Hepatocyte (in vitro differentiated cells): Measurements from ENCODE around the gene CLEC18B. TPM values are rescaled to one million over a fixed set of nuclear protein-coding genes. Genes with fewer than 3 reads are reported as not detected.

ENCODE experiments used
- DNase-seq: peaks from one replicate; pipeline ENCODE4 v3.0.0-alpha.2; 2016; ENCODE audit warnings: low spot score
- H2AFZ ChIP-seq: fragments of 200-600 bp; sonication (generic); 2 replicates; pipeline ENCODE4 v1.6.0; 2016; ENCODE audit warnings: antibody characterized with exemption, mild to moderate bottlenecking
- H3K27ac ChIP-seq: fragments of 200-600 bp; sonication (generic); 2 replicates; pipeline ENCODE4 v1.5.1; 2016; ENCODE audit warnings: mild to moderate bottlenecking
- H3K27me3 ChIP-seq: fragments of 200-600 bp; sonication (generic); 2 replicates; pipeline ENCODE4 v1.6.1; 2016
- H3K36me3 ChIP-seq: fragments of 200-600 bp; sonication (generic); replicated peaks from 2 replicates; pipeline ENCODE4 v1.5.1; 2016; ENCODE audit warnings: low read depth; ENCODE audit not compliant: insufficient read depth
- H3K4me1 ChIP-seq: fragments of 200-600 bp; sonication (generic); 2 replicates; pipeline ENCODE4 v1.5.1; 2016; ENCODE audit warnings: mild to moderate bottlenecking, moderate library complexity; ENCODE audit not compliant: insufficient read depth
- H3K4me2 ChIP-seq: fragments of 200-600 bp; sonication (generic); 2 replicates; pipeline ENCODE4 v1.6.0; 2016
- H3K4me3 ChIP-seq: fragments of 200-600 bp; sonication (generic); 2 replicates; pipeline ENCODE4 v1.5.1; 2016; ENCODE audit warnings: mild to moderate bottlenecking
- H3K79me2 ChIP-seq: fragments of 200-600 bp; sonication (generic); 2 replicates; pipeline ENCODE4 v1.6.0; 2017; ENCODE audit warnings: mild to moderate bottlenecking
- H3K9me2 ChIP-seq: fragments of 200-600 bp; sonication (generic); replicated peaks from 2 replicates; pipeline ENCODE4 v1.6.0; 2017; ENCODE audit warnings: mild to moderate bottlenecking; ENCODE audit not compliant: insufficient read depth
- H3K9me3 ChIP-seq: fragments of 200-600 bp; sonication (generic); 2 replicates; pipeline ENCODE4 v1.5.1; 2016; ENCODE audit warnings: low read depth, mild to moderate bottlenecking
- H4K20me1 ChIP-seq: fragments of 200-600 bp; sonication (generic); 2 replicates; pipeline ENCODE4 v1.6.0; 2016; ENCODE audit warnings: mild to moderate bottlenecking; ENCODE audit not compliant: insufficient read depth, poor library complexity, severe bottlenecking
- EZH2 ChIP-seq: fragments of 200-600 bp; sonication (generic); IDR thresholded peaks from 2 replicates; pipeline ENCODE4 v1.6.1; 2016; ENCODE audit warnings: antibody characterized with exemption, mild to moderate bottlenecking, borderline replicate concordance
- EZH2phosphoT487 ChIP-seq: fragments of 200-600 bp; sonication (generic); IDR thresholded peaks from one replicate; pipeline ENCODE4 v1.6.1; 2018; ENCODE audit warnings: antibody characterized with exemption, mild to moderate bottlenecking, low read depth, moderate library complexity; ENCODE audit not compliant: unreplicated experiment, severe bottlenecking
- WGBS: methylation state at CpG from one replicate; pipeline ENCODE4 v1.1.6; 2016; ENCODE audit warnings: low lambda C conversion rate; ENCODE audit errors: missing lambda C conversion rate; 5-methylcytosine and 5-hydroxymethylcytosine counted together
- polyA plus RNA-seq: library from polyadenylated mRNA; unstranded; fragments of >200 nt; fragmentation: Nextera tagmentation; extraction: Ambion mirVana; gene quantifications from 2 replicates; pipeline ENCODE4 v1.2.1, GENCODE V29; 2016
- total RNA-seq: library from RNA; depleted of rRNA; stranded (reverse); fragments of >200 nt; gene quantifications from 2 replicates; pipeline ENCODE4 v1.2.3, GENCODE V29; 2014
- TF ChIP-seq, protein P1 (sequence below): fragments of 200-600 bp; sonication (generic); IDR thresholded peaks from 2 replicates; pipeline ENCODE4 v1.5.1; 2016; ENCODE audit warnings: antibody characterized with exemption, mild to moderate bottlenecking; ENCODE audit not compliant: poor library complexity

The CLEC18B gene
- total and polyA plus RNA-seq, 2 experiments from 2014 or later, result 0.23 to 0.35 TPM

DNA sequence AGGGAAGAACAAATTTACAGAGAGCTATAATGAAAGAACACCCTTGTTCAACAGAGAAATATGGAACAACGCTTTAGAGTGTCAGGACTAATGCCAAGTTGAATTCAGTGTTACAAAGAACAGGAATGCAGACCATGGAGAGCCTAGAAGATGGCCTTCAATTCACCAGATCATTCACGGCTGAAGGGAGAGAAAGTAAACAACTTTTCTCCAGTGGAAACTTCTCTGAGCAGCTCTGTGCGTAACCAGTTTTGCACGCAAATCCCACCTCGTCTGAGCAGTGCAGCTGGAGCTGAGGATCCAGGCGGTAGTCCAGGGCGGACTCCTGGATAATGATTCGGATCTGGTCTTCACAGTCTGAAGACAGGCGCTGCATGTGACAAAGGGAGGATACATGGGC, 40.5 kb upstream of the CLEC18B start:
- Histone ChIP-seq H3K36me3 (no peaks in the 10 kb centered on the region), H3K4me2 (no peak overlapping the region), H2AFZ (no peak overlapping the region), H3K27ac (no peak overlapping the region), H3K4me3 (no peak overlapping the region), H3K9me3 (no peaks in the 10 kb centered on the region), H3K27me3 (no peaks in the 10 kb centered on the region), H3K4me1 (no peaks in the 10 kb centered on the region), H3K9me2 (no peaks in the 10 kb centered on the region), H3K79me2 (no peaks in the 10 kb centered on the region), H4K20me1 (no peaks in the 10 kb centered on the region)
- whole genome bisulfite sequencing, result 94% methylated on average over 9 of the region's 9 CpGs
- DNase-seq, result no peak
- TF ChIP-seq, protein P1, sequence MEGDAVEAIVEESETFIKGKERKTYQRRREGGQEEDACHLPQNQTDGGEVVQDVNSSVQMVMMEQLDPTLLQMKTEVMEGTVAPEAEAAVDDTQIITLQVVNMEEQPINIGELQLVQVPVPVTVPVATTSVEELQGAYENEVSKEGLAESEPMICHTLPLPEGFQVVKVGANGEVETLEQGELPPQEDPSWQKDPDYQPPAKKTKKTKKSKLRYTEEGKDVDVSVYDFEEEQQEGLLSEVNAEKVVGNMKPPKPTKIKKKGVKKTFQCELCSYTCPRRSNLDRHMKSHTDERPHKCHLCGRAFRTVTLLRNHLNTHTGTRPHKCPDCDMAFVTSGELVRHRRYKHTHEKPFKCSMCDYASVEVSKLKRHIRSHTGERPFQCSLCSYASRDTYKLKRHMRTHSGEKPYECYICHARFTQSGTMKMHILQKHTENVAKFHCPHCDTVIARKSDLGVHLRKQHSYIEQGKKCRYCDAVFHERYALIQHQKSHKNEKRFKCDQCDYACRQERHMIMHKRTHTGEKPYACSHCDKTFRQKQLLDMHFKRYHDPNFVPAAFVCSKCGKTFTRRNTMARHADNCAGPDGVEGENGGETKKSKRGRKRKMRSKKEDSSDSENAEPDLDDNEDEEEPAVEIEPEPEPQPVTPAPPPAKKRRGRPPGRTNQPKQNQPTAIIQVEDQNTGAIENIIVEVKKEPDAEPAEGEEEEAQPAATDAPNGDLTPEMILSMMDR, result no peak
- TF ChIP-seq EZH2, result no peak
- no peak for TF ChIP-seq EZH2phosphoT487

DNA sequence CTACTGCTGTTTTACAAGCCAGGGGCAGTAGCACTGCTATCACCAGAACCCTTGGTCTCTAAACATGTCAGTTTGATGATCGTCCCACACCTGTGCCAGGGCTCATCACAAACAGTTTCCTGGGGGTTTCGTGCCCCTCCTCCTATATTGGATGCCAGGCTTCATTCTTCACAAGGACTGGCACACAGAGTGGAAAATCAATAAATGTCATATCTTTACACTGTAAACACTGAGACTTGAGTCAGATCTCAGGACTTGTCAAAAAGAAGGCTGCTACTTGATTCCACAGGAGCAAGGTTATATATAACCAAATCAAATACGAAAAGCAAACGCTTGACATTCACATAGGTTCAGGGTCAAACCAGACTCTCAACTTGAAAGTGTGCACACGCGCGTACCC, 39.3 kb upstream of the CLEC18B start:
- Histone ChIP-seq H3K4me3 (no peak overlapping the region), H3K79me2 (no peaks in the 10 kb centered on the region), H3K9me3 (no peaks in the 10 kb centered on the region), H4K20me1 (no peaks in the 10 kb centered on the region), H3K27me3 (no peaks in the 10 kb centered on the region), H3K4me2 (no peak overlapping the region), H3K27ac (no peak overlapping the region), H3K36me3 (no peaks in the 10 kb centered on the region), H3K4me1 (no peaks in the 10 kb centered on the region), H2AFZ (no peak overlapping the region), H3K9me2 (no peaks in the 10 kb centered on the region)
- no peak for DNase-seq
- 94% methylated on average over 7 of the region's 7 CpGs for WGBS
- TF ChIP-seq EZH2, result no peak

GRCh38 chr16:74456290-74456625, 35.0 kb upstream of the CLEC18B start:
- no peak overlapping the region for H2AFZ ChIP-seq
- no peaks in the 10 kb centered on the region for H3K9me3 ChIP-seq
- H3K36me3 ChIP-seq, result no peaks in the 10 kb centered on the region
- DNase-seq, result no peak
- no peak overlapping the region for H3K4me3 ChIP-seq
- H3K79me2 ChIP-seq, result no peaks in the 10 kb centered on the region
- peak overlapping the region; percentile 17 for H3K27ac ChIP-seq
- no peak overlapping the region for H3K4me2 ChIP-seq
- TF ChIP-seq, protein P1, result no peak
- TF ChIP-seq EZH2phosphoT487, result no peak
- TF ChIP-seq EZH2, result no peak
- no peaks in the 10 kb centered on the region for H3K9me2 ChIP-seq
- H3K27me3 ChIP-seq, result no peaks in the 10 kb centered on the region
- no peaks in the 10 kb centered on the region for H3K4me1 ChIP-seq
- H4K20me1 ChIP-seq, result no peaks in the 10 kb centered on the region
- 96% methylated on average over 16 of the region's 16 CpGs for WGBS

DNA sequence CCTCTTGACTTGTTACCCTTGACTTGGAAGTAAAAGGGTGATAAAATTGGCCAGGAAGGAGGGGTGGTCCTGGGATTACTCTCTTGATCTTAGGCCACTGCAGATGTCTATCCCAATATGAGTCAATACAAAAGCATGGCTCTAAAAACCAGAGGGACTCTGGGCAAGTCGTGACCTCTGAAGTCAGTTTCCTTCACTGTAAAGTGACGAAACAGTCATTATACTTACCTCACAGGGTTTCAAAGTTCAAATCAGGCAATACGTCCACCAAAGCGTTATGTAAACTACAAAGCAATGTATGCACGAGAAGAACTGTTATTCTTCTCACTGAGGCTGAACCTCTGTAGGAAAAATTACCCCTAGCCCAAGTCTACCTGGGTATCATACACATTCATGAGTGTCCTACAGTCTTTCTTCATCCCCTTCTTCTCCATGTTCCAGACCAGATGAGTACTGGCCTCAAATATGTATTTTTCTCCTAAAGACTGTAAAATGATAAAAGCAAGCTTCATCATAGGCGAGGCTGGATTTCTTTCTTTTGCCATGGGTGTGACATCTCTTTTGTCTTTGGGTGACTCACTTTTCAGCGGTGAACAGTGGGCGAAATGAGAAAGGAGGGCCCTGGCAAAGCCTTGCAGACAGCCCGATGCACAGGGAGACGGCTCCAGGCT, 34.5 kb upstream of the CLEC18B start:
- Histone ChIP-seq H3K9me2 (no peaks in the 10 kb centered on the region), H3K27me3 (no peaks in the 10 kb centered on the region), H3K4me1 (no peaks in the 10 kb centered on the region), H3K79me2 (no peaks in the 10 kb centered on the region), H3K36me3 (no peaks in the 10 kb centered on the region), H3K4me2 (no peak overlapping the region), H2AFZ (no peak overlapping the region), H3K4me3 (no peak overlapping the region), H4K20me1 (no peaks in the 10 kb centered on the region), H3K9me3 (no peaks in the 10 kb centered on the region), H3K27ac (peak overlapping the region; percentile 68)
- 87% methylated on average over 10 of the region's 10 CpGs for WGBS
- DNase-seq, result no peak
- TF ChIP-seq EZH2 (no peak), EZH2phosphoT487 (no peak)
- TF ChIP-seq, protein P1, result no peak
